Measurements from ENCODE around the gene FIBP. TPM values are rescaled to one million over a fixed set of nuclear protein-coding genes. Genes with fewer than 3 reads are reported as not detected.

Gene FIBP
- polyA plus RNA-seq, 1 donor from 2014 or later, result 248 TPM

DNA sequence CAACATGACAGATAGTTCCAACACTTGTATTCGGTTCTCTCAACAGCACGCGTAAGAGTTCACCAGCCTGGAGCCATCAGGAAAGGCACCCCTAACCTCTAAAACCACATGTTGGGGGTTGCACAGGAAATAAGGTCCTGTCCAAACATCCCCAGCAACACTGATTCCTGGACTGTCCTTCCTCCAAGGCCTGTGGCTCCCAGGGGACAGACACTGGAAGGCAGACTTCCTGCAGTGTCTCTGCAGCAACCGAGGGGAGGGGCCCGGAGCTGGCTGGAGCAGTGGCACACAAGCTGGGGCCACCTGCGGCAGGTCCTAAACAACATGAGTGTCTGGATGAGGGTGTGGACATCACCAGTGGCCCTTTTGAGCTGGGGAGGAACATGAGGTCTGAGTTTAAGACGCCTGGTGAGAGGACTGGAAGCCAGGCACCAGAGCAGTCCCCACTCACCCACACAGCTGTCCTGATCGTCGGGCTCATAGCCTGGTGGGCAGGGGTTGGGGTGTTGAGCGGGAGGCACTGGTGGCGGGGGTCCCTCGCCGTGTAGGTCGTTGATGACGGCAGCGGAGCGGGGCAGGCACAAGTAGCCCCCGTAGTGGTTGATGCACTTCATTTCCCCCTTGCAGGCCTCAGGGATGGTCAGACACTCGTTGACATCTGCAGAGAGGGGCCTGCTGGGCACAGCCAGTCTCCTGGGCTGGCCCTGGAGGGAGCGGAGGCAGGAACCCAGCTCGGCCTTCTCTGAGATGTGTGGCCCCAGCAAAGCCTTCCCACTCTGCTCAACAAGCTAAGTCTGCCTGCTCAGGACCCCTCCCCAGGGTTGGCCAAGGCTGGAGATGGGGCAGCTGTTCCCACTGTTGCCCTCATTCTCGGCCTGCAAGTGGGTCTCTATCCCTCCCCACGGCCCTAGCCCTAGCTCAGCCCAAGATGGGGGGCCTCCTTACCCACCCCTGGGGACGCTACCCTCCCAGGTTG is 17.3 kb downstream of the FIBP start:
- Histone ChIP-seq H4K20me1 (ENCODE audit: insufficient read depth) (no peaks in the 10 kb centered on the region), H3K4me3 (ENCODE audit: low read length) (no peak overlapping the region), H3K27ac (ENCODE audit: low read length) (no peak overlapping the region), H3K9me2 (ENCODE audit: insufficient read depth, low read length) (no peaks in the 10 kb centered on the region), H2AFZ (ENCODE audit: low read depth, low read length) (no peak overlapping the region), H3K36me3 (ENCODE audit: insufficient read depth, low read length) (no peaks in the 10 kb centered on the region), H3K9ac (ENCODE audit: low read length) (no peak overlapping the region), H3K4me2 (ENCODE audit: low read length) (no peak overlapping the region), H3K27me3 (ENCODE audit: insufficient read depth, low read depth, low read length) (peaks cover 11% of the 10 kb centered on the region), H3K79me2 (replicated peaks; ENCODE audit: insufficient read depth, low read length) (no peaks in the 10 kb centered on the region), H3F3A (ENCODE audit: insufficient read depth, low read length, poor library complexity, severe bottlenecking) (no peaks in the 10 kb centered on the region), H3K9me3 (ENCODE audit: low read length) (no peaks in the 10 kb centered on the region)
- TF ChIP-seq CTCF (IDR thresholded peaks at IDR 0.05; ENCODE audit: poor library complexity, severe bottlenecking) (no peak), TAF1 (IDR thresholded peaks at IDR 0.05; ENCODE audit: low read depth) (no peak), SMC3 (conservative IDR thresholded peaks at IDR 0.05; ENCODE audit: poor library complexity) (no peak)

- no peak overlapping the region for H3K4me2 ChIP-seq (ENCODE audit: low read length)
Measured at GRCh38 chr11:65870307-65870658, 18.0 kb downstream of the FIBP start.

More at GRCh38 chr11:65870307-65870658, 18.0 kb downstream of the FIBP start:
- H2AFZ ChIP-seq (ENCODE audit: low read depth, low read length), result no peak overlapping the region
- H3K9ac ChIP-seq (ENCODE audit: low read length), result no peak overlapping the region
- no peaks in the 10 kb centered on the region for H3K36me3 ChIP-seq (ENCODE audit: insufficient read depth, low read length)
- H3K9me2 ChIP-seq (ENCODE audit: insufficient read depth, low read length), result no peaks in the 10 kb centered on the region
- TF ChIP-seq EZH2 (IDR thresholded peaks at IDR 0.05; ENCODE audit: borderline replicate concordance, insufficient read depth, low read length, poor library complexity, severe bottlenecking) (no peak), CTCF (IDR thresholded peaks at IDR 0.05; ENCODE audit: poor library complexity, severe bottlenecking) (no peak), SMC3 (conservative IDR thresholded peaks at IDR 0.05; ENCODE audit: poor library complexity) (no peak), POLR2AphosphoS5 (IDR thresholded peaks at IDR 0.05) (peak; percentile 11), REST (IDR thresholded peaks at IDR 0.05; ENCODE audit: borderline replicate concordance) (no peak), MXI1 (conservative IDR thresholded peaks at IDR 0.05; ENCODE audit: poor library complexity, severe bottlenecking) (no peak), RAD21 (conservative IDR thresholded peaks at IDR 0.05) (no peak)
- H3K9me3 ChIP-seq (ENCODE audit: low read length), result no peaks in the 10 kb centered on the region
- H3K27ac ChIP-seq (ENCODE audit: low read length), result no peak overlapping the region
- H4K20me1 ChIP-seq (ENCODE audit: insufficient read depth), result no peaks in the 10 kb centered on the region
- no peak overlapping the region for H3K4me3 ChIP-seq (ENCODE audit: low read length)
- peaks cover 11% of the 10 kb centered on the region for H3K27me3 ChIP-seq (ENCODE audit: insufficient read depth, low read depth, low read length)
- H3F3A ChIP-seq (ENCODE audit: insufficient read depth, low read length, poor library complexity, severe bottlenecking), result no peaks in the 10 kb centered on the region
- no peaks in the 10 kb centered on the region for H3K79me2 ChIP-seq (replicated peaks; ENCODE audit: insufficient read depth, low read length)

Measured in neural cell (in vitro differentiated cells).